SK-N-SH treated with all-trans-retinoic acid at 6 μM for 48 hours (cell line): ENCODE results near the gene GGNBP2.

Experiments
- ATAC-seq: fragments of 200-7000 bp; cut with Tn5 transposase; 3 replicates; pipeline ENCODE4 v1.9.1; 2020; ENCODE audit warnings: mild to moderate bottlenecking, moderate library complexity
- ARNTL ChIP-seq: fragments of 450-650 bp; formaldehyde crosslinking; IDR thresholded peaks from 2 replicates; pipeline ENCODE4 v1.5.0; 2020; ENCODE audit warnings: low read depth, mild to moderate bottlenecking, moderate library complexity, borderline replicate concordance
- BACH2 ChIP-seq: fragments of 250-450 bp; sonication (Bioruptor Pico); IDR thresholded peaks from 2 replicates; pipeline ENCODE4 v1.9.0; 2021; ENCODE audit warnings: mild to moderate bottlenecking, borderline replicate concordance
- CSDC2 ChIP-seq: fragments of 250-450 bp; sonication (Bioruptor Pico); IDR thresholded peaks from 2 replicates; pipeline ENCODE4 v1.5.0; 2020; ENCODE audit warnings: mild to moderate bottlenecking, moderate library complexity
- ESRRG ChIP-seq: fragments of 250-450 bp; sonication (Bioruptor Pico); IDR thresholded peaks from 2 replicates; pipeline ENCODE4 v1.6.1; 2021; ENCODE audit warnings: mild to moderate bottlenecking
- GLIS3 ChIP-seq: fragments of 250-450 bp; sonication (Bioruptor Pico); IDR thresholded peaks from 2 replicates; pipeline ENCODE4 v1.5.0; 2020; ENCODE audit warnings: mild to moderate bottlenecking, moderate library complexity
- ISL1 ChIP-seq: fragments of 250-450 bp; sonication (Bioruptor Pico); IDR thresholded peaks from 2 replicates; pipeline ENCODE4 v2.1.2; 2022; ENCODE audit warnings: mild to moderate bottlenecking, moderate library complexity
- OSR1 ChIP-seq: fragments of 250-450 bp; sonication (Bioruptor Pico); IDR thresholded peaks from 2 replicates; pipeline ENCODE4 v1.8.0; 2022; ENCODE audit warnings: moderate library complexity, mild to moderate bottlenecking, inconsistent platforms
- PPARA ChIP-seq: fragments of 250-450 bp; sonication (Bioruptor Pico); IDR thresholded peaks from 2 replicates; pipeline ENCODE4 v1.5.0; 2020; ENCODE audit warnings: mild to moderate bottlenecking, borderline replicate concordance
- RARB ChIP-seq: fragments of 250-450 bp; sonication (Bioruptor Pico); IDR thresholded peaks from 2 replicates; pipeline ENCODE4 v1.8.0; 2021; ENCODE audit warnings: mild to moderate bottlenecking, moderate library complexity
- TCF4 ChIP-seq: fragments of 250-450 bp; sonication (Bioruptor Pico); IDR thresholded peaks from 2 replicates; pipeline ENCODE4 v1.8.0; 2021; ENCODE audit warnings: mild to moderate bottlenecking, moderate library complexity, borderline replicate concordance
- TOX ChIP-seq: fragments of 250-450 bp; sonication (Bioruptor Pico); IDR thresholded peaks from 2 replicates; pipeline ENCODE4 v1.8.0; 2021; ENCODE audit warnings: mild to moderate bottlenecking, moderate library complexity, borderline replicate concordance
- ZC3H10 ChIP-seq: fragments of 250-450 bp; sonication (Bioruptor Pico); IDR thresholded peaks from 2 replicates; pipeline ENCODE4 v1.5.1; 2021; ENCODE audit warnings: mild to moderate bottlenecking, moderate library complexity
- ZFP3 ChIP-seq: fragments of 250-450 bp; sonication (Bioruptor Pico); IDR thresholded peaks from 2 replicates; pipeline ENCODE4 v1.5.0; 2020; ENCODE audit warnings: mild to moderate bottlenecking, moderate library complexity
- ZFP30 ChIP-seq: fragments of 450-650 bp; formaldehyde crosslinking; IDR thresholded peaks from 2 replicates; pipeline ENCODE4 v1.5.0; 2022; ENCODE audit warnings: mild to moderate bottlenecking, moderate library complexity
- ZNF565 ChIP-seq: fragments of 450-650 bp; formaldehyde crosslinking; conservative IDR thresholded peaks from 2 replicates; pipeline ENCODE4 v1.5.0; 2020; ENCODE audit warnings: low read depth, mild to moderate bottlenecking, moderate library complexity
- TF ChIP-seq, protein P1 (sequence below): fragments of 250-450 bp; sonication (Bioruptor Pico); IDR thresholded peaks from 2 replicates; pipeline ENCODE4 v1.8.0; 2020; ENCODE audit warnings: mild to moderate bottlenecking, moderate library complexity, borderline replicate concordance
- TF ChIP-seq, protein P2 (sequence below): fragments of 250-450 bp; sonication (Bioruptor Pico); IDR thresholded peaks from 2 replicates; pipeline ENCODE4 v1.8.0; 2021; ENCODE audit warnings: low read depth, mild to moderate bottlenecking, moderate library complexity, borderline replicate concordance
- TF ChIP-seq, protein P3 (sequence below): fragments of 250-450 bp; sonication (Bioruptor Pico); IDR thresholded peaks from 2 replicates; pipeline ENCODE4 v1.5.1; 2020; ENCODE audit warnings: low read depth, mild to moderate bottlenecking, moderate library complexity
- TF ChIP-seq, protein P4 (sequence below): fragments of 250-450 bp; sonication (Bioruptor Pico); IDR thresholded peaks from 2 replicates; pipeline ENCODE4 v1.5.0; 2020; ENCODE audit warnings: mild to moderate bottlenecking, moderate library complexity
- TF ChIP-seq, protein P5 (sequence below): fragments of 250-450 bp; sonication (Bioruptor Pico); IDR thresholded peaks from 2 replicates; pipeline ENCODE4 v1.5.1; 2021; ENCODE audit warnings: mild to moderate bottlenecking, moderate library complexity

Gene GGNBP2

DNA sequence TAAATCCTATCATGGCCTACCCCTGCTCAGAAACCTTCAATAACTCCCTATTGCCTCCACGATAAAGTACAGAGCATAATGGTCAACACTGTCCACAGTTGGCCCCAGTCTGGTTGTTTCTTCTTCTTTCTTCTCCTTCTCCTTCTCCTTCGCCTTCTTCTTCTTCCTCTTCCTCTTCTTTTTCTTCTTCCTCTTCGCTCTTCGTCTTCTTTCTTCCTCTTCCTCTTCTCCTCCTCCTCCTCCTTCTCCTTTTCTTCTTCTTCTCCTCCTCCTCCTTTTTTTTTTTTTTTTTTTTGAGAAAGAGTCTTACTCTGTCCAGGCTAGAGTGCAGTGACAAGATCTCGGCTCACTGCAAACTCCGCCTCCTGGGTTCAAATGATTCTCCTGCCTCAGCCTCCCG, 80.5 kb downstream of the GGNBP2 start:
- TF ChIP-seq, protein P1, sequence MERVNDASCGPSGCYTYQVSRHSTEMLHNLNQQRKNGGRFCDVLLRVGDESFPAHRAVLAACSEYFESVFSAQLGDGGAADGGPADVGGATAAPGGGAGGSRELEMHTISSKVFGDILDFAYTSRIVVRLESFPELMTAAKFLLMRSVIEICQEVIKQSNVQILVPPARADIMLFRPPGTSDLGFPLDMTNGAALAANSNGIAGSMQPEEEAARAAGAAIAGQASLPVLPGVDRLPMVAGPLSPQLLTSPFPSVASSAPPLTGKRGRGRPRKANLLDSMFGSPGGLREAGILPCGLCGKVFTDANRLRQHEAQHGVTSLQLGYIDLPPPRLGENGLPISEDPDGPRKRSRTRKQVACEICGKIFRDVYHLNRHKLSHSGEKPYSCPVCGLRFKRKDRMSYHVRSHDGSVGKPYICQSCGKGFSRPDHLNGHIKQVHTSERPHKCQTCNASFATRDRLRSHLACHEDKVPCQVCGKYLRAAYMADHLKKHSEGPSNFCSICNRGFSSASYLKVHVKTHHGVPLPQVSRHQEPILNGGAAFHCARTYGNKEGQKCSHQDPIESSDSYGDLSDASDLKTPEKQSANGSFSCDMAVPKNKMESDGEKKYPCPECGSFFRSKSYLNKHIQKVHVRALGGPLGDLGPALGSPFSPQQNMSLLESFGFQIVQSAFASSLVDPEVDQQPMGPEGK (CRISPR knock-in tag): no peak
- TF ChIP-seq, protein P2, sequence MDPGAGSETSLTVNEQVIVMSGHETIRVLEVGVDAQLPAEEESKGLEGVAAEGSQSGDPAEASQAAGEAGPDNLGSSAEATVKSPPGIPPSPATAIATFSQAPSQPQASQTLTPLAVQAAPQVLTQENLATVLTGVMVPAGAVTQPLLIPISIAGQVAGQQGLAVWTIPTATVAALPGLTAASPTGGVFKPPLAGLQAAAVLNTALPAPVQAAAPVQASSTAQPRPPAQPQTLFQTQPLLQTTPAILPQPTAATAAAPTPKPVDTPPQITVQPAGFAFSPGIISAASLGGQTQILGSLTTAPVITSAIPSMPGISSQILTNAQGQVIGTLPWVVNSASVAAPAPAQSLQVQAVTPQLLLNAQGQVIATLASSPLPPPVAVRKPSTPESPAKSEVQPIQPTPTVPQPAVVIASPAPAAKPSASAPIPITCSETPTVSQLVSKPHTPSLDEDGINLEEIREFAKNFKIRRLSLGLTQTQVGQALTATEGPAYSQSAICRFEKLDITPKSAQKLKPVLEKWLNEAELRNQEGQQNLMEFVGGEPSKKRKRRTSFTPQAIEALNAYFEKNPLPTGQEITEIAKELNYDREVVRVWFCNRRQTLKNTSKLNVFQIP (CRISPR knock-in tag): no peak
- TF ChIP-seq RARB (CRISPR knock-in tag): no peak
- TF ChIP-seq PPARA (CRISPR knock-in tag): no peak
- no peak for TF ChIP-seq BACH2 (CRISPR knock-in tag)
- TF ChIP-seq TCF4 (CRISPR knock-in tag): no peak
- no peak for TF ChIP-seq OSR1 (CRISPR knock-in tag)
- no peak for TF ChIP-seq ZNF565
- TF ChIP-seq ISL1 (CRISPR knock-in tag): no peak
- no peak for ATAC-seq

DNA sequence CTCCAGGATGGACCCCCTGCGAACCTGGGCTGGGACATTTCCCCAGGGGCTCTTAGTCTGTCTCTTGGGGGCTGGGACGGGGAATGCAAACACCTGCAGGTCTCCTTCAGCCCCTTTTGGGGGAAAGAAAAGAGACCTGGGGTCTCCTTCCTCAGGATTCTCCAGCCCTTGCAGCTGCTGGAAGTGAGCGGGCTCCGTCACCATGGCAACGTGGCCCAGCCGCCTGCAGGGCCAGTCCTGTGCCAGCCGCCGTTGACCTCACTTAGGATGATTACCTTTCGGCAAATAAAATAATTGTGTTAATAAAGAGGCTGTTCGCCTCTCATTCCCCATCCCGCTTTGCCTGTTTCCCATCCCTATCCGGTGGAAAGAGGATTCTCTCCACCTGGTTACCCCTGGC, 82.4 kb downstream of the GGNBP2 start:
- no peak for ATAC-seq
- TF ChIP-seq RARB (CRISPR knock-in tag) (no peak), ZFP3 (CRISPR knock-in tag) (no peak), TCF4 (CRISPR knock-in tag) (no peak), ARNTL (CRISPR knock-in tag) (no peak), ZC3H10 (CRISPR knock-in tag) (no peak), TOX (CRISPR knock-in tag) (no peak), ESRRG (CRISPR knock-in tag) (no peak), ZFP30 (CRISPR knock-in tag) (no peak), ISL1 (CRISPR knock-in tag) (no peak), ZNF565 (no peak), CSDC2 (CRISPR knock-in tag) (no peak), GLIS3 (CRISPR knock-in tag) (no peak)
- TF ChIP-seq, protein P3, sequence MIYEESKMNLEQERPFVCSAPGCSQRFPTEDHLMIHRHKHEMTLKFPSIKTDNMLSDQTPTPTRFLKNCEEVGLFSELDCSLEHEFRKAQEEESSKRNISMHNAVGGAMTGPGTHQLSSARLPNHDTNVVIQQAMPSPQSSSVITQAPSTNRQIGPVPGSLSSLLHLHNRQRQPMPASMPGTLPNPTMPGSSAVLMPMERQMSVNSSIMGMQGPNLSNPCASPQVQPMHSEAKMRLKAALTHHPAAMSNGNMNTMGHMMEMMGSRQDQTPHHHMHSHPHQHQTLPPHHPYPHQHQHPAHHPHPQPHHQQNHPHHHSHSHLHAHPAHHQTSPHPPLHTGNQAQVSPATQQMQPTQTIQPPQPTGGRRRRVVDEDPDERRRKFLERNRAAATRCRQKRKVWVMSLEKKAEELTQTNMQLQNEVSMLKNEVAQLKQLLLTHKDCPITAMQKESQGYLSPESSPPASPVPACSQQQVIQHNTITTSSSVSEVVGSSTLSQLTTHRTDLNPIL (CRISPR knock-in tag): no peak
- TF ChIP-seq, protein P2 (CRISPR knock-in tag): no peak
- TF ChIP-seq, protein P4, sequence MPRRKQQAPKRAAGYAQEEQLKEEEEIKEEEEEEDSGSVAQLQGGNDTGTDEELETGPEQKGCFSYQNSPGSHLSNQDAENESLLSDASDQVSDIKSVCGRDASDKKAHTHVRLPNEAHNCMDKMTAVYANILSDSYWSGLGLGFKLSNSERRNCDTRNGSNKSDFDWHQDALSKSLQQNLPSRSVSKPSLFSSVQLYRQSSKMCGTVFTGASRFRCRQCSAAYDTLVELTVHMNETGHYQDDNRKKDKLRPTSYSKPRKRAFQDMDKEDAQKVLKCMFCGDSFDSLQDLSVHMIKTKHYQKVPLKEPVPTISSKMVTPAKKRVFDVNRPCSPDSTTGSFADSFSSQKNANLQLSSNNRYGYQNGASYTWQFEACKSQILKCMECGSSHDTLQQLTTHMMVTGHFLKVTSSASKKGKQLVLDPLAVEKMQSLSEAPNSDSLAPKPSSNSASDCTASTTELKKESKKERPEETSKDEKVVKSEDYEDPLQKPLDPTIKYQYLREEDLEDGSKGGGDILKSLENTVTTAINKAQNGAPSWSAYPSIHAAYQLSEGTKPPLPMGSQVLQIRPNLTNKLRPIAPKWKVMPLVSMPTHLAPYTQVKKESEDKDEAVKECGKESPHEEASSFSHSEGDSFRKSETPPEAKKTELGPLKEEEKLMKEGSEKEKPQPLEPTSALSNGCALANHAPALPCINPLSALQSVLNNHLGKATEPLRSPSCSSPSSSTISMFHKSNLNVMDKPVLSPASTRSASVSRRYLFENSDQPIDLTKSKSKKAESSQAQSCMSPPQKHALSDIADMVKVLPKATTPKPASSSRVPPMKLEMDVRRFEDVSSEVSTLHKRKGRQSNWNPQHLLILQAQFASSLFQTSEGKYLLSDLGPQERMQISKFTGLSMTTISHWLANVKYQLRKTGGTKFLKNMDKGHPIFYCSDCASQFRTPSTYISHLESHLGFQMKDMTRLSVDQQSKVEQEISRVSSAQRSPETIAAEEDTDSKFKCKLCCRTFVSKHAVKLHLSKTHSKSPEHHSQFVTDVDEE (CRISPR knock-in tag): no peak
- TF ChIP-seq, protein P5, sequence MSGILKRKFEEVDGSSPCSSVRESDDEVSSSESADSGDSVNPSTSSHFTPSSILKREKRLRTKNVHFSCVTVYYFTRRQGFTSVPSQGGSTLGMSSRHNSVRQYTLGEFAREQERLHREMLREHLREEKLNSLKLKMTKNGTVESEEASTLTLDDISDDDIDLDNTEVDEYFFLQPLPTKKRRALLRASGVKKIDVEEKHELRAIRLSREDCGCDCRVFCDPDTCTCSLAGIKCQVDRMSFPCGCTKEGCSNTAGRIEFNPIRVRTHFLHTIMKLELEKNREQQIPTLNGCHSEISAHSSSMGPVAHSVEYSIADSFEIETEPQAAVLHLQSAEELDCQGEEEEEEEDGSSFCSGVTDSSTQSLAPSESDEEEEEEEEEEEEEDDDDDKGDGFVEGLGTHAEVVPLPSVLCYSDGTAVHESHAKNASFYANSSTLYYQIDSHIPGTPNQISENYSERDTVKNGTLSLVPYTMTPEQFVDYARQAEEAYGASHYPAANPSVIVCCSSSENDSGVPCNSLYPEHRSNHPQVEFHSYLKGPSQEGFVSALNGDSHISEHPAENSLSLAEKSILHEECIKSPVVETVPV (CRISPR knock-in tag): no peak
